A549 (cell line): ENCODE results near the gene NCOA5. TPM values are rescaled to one million over a fixed set of nuclear protein-coding genes. Genes with fewer than 3 reads are reported as not detected.
A peak's percentile ranks its signal among the peaks of the same experiment; 100 is the strongest.

Experiments used
- ATAC-seq, 2 experiments: fragments of 200-7000 bp in 1 of 2; fragments of >200 bp in 1 of 2; cut with Nextera tagmentation in 1 of 2; cut with Tn5 transposase in 1 of 2; 3 replicates each; pipeline versions ENCODE4 v1.8.0 to v1.9.1; 2018 to 2020; ENCODE audit warnings: mild to moderate bottlenecking in 1 of 2, moderate library complexity in 1 of 2
- CTCF ChIA-PET: fragments of 300-600 bp; sonication (Branson Sonifier 250); formaldehyde crosslinking; extraction: SDS; loops from one replicate; lab custom pipeline; 2021; ENCODE audit warnings: antibody characterized with exemption, inconsistent platforms; lab: Yijun Ruan, JAX
- POLR2A ChIA-PET: fragments of 350-600 bp; formaldehyde crosslinking; extraction: SDS; loops from one replicate; lab custom pipeline; 2021; ENCODE audit warnings: antibody characterized with exemption, inconsistent platforms; lab: Yijun Ruan, JAX
- DNase-seq, 2 experiments: peaks; one replicate each; pipeline versions ENCODE4 v3.0.0 to v3.0.0-alpha.2; 2011 to 2016; ENCODE audit warnings: low read depth in 1 of 2, low spot score in 1 of 2
- FAIRE-seq: peaks from 2 replicates; lab custom pipeline; 2011; peaks lifted over from hg19 to GRCh38; lab: Jason Lieb, UNC
- H3K27ac ChIP-seq, 2 experiments: fragments of >200 bp; sonication (Bioruptor Twin); formaldehyde crosslinking; 3 replicates each; pipeline ENCODE4 v1.5.1; 2016 to 2017
- H3K4me1 ChIP-seq: fragments of >200 bp; sonication (Bioruptor Twin); formaldehyde crosslinking; 3 replicates; pipeline ENCODE4 v1.6.1; 2016
- H3K4me2 ChIP-seq: fragments of >200 bp; sonication (Bioruptor Twin); formaldehyde crosslinking; 3 replicates; pipeline ENCODE4 v1.6.1; 2016
- H3K4me3 ChIP-seq: fragments of >200 bp; sonication (Bioruptor Twin); formaldehyde crosslinking; 3 replicates; pipeline ENCODE4 v1.5.1; 2016
- H3K9me3 ChIP-seq: fragments of >200 bp; sonication (Bioruptor Twin); formaldehyde crosslinking; 3 replicates; pipeline ENCODE4 v1.6.1; 2016
- ATOH8 ChIP-seq: fragments of 250-450 bp; sonication (Bioruptor Pico); IDR thresholded peaks from 2 replicates; pipeline ENCODE4 v1.5.0; 2020; ENCODE audit warnings: low read depth, mild to moderate bottlenecking, moderate library complexity
- CBX2 ChIP-seq: fragments of 200-600 bp; sonication (generic); IDR thresholded peaks from 2 replicates; pipeline ENCODE4 v1.6.1; 2016; ENCODE audit warnings: low read depth, mild to moderate bottlenecking, borderline replicate concordance
- CBX8 ChIP-seq: fragments of 200-600 bp; sonication (generic); IDR thresholded peaks from 2 replicates; pipeline ENCODE4 v1.6.1; 2016
- CEBPB ChIP-seq, 2 experiments: fragments of >200 bp in 1 of 2; sonication (Bioruptor Twin) in 1 of 2; formaldehyde crosslinking in 1 of 2; IDR thresholded peaks; 2 replicates each; pipeline ENCODE4 v1.6.1; 2012 to 2016
- CTCF ChIP-seq: fragments of >200 bp; sonication (Bioruptor Twin); formaldehyde crosslinking; IDR thresholded peaks from 3 replicates; pipeline ENCODE4 v1.5.1; 2016
- EHF ChIP-seq: fragments of 250-450 bp; sonication (Bioruptor Pico); IDR thresholded peaks from 2 replicates; pipeline ENCODE4 v1.5.0; 2020; ENCODE audit warnings: mild to moderate bottlenecking
- ESRRA ChIP-seq: fragments of 150-350 bp; IDR thresholded peaks from 2 replicates; pipeline ENCODE4 v1.6.1; 2014; ENCODE audit warnings: mild to moderate bottlenecking, low read length, borderline replicate concordance
- FOSB ChIP-seq: fragments of 250-450 bp; sonication (Bioruptor Pico); IDR thresholded peaks from 2 replicates; pipeline ENCODE4 v1.5.0; 2020; ENCODE audit warnings: mild to moderate bottlenecking, moderate library complexity
- HDAC2 ChIP-seq: fragments of 200-600 bp; sonication (generic); IDR thresholded peaks from 2 replicates; pipeline ENCODE4 v1.6.1; 2016
- HEYL ChIP-seq: fragments of 250-450 bp; sonication (Bioruptor Pico); IDR thresholded peaks from 2 replicates; pipeline ENCODE4 v1.8.0; 2021; ENCODE audit warnings: mild to moderate bottlenecking, moderate library complexity
- HOXA7 ChIP-seq: fragments of 250-450 bp; sonication (Bioruptor Pico); IDR thresholded peaks from 2 replicates; pipeline ENCODE4 v1.5.0; 2020; ENCODE audit warnings: mild to moderate bottlenecking, moderate library complexity
- PBX3 ChIP-seq: IDR thresholded peaks from 2 replicates; pipeline ENCODE4 v1.6.1; 2012
- PHF8 ChIP-seq: fragments of 200-600 bp; sonication (generic); IDR thresholded peaks from 2 replicates; pipeline ENCODE4 v1.6.1; 2016; ENCODE audit warnings: low read depth, mild to moderate bottlenecking, antibody characterized with exemption, moderate library complexity, borderline replicate concordance
- POLR2A ChIP-seq: IDR thresholded peaks from 2 replicates; pipeline ENCODE4 v1.6.1; 2012; ENCODE audit warnings: mild to moderate bottlenecking, low read length
- RCOR1 ChIP-seq: fragments of 150-350 bp; IDR thresholded peaks from 2 replicates; pipeline ENCODE4 v1.6.1; 2014; ENCODE audit warnings: antibody characterized with exemption, low read length, low read depth
- WGBS: methylation state at CpG from one replicate; pipeline ENCODE4 v1.1.6; 2017; ENCODE audit errors: missing lambda C conversion rate; 5-methylcytosine and 5-hydroxymethylcytosine counted together
- polyA plus RNA-seq, 4 experiments: library from polyadenylated mRNA; depleted of rRNA in 3 of 4; stranded (reverse); fragments of >200 nt; fragmentation: RNase III in 1 of 4; extraction: RNeasy Plus Mini Kit Qiagen cat#74134 plus additional on column Dnase treatment in 1 of 4; gene quantifications; 2 replicates in 3 of 4; 3 replicates in 1 of 4; pipeline ENCODE4 v1.2.3, GENCODE V29; 2011 to 2017

The NCOA5 gene
- polyA plus RNA-seq, 2 of the 4 experiments (the other 2 are of a cell fraction), result 27.2 to 28.0 TPM

- no peak overlapping the region for H3K27ac ChIP-seq
- TF ChIP-seq HDAC2 (peak; percentile 43; the same call in 1 of the 2 replicates), PHF8 (no peak)
- ChIA-PET POLR2A (no interaction called here), CTCF (interaction anchor here (0.9 to 2.1 kb wide), 6 partner anchors 10 to 97 kb away, joined by 3 to 6 read pairs (median 3); no protein-coding TSS in a partner anchor)
- no peak for FAIRE-seq
- no peaks in the 10 kb centered on the region for H3K9me3 ChIP-seq
- peak in 1 of 2 experiments; percentile 61; a peak in 4 of 6 replicates for ATAC-seq
- peak overlapping the region; percentile 69 for H3K4me2 ChIP-seq
- no peaks in the 10 kb centered on the region for H3K4me1 ChIP-seq
- WGBS, result 7% methylated on average over 5 of the region's 55 CpGs
- no peak for DNase-seq
- peak overlapping the region; percentile 35 for H3K4me3 ChIP-seq
These were observed 58.0 kb downstream of the NCOA5 start for GRCh38 chr20:46031701-46032254.

- ChIA-PET CTCF (interaction anchor here (0.9 to 2.1 kb wide), 4 partner anchors 9 to 17 kb away, joined by 3 to 6 read pairs (median 4); no protein-coding TSS in a partner anchor), POLR2A (no interaction called here)
- no peak overlapping the region for H3K27ac ChIP-seq
- 17% methylated on average over 11 of the region's 11 CpGs for WGBS
- H3K4me2 ChIP-seq, result peak overlapping the region; percentile 69
- TF ChIP-seq HOXA7 (CRISPR knock-in tag), result no peak
- TF ChIP-seq ESRRA, result no peak
- TF ChIP-seq RCOR1, result no peak
- TF ChIP-seq, all 56 proteins: peak for 0
- FAIRE-seq (no peak), ATAC-seq (peak in 1 of 2 experiments; percentile 8; a peak in 3 of 6 replicates), DNase-seq (no peak)
- Histone ChIP-seq H3K4me1 (no peaks in the 10 kb centered on the region), H3K9me3 (no peaks in the 10 kb centered on the region), H3K4me3 (no peak overlapping the region)
These were observed 58.7 kb downstream of the NCOA5 start for GRCh38 chr20:46031014-46031569.

- DNase-seq, result no peak
- POLR2A ChIA-PET, result no interaction called here
- H3K4me1 ChIP-seq, result no peaks in the 10 kb centered on the region
- H3K9me3 ChIP-seq, result no peaks in the 10 kb centered on the region
- WGBS, result 64% methylated on average over 15 of the region's 49 CpGs
- CTCF ChIA-PET, result interaction anchor here (0.9 to 1.4 kb wide), 4 partner anchors 17 to 40 kb away, joined by 3 to 10 read pairs (median 3); no protein-coding TSS in a partner anchor
- no peak overlapping the region for H3K4me2 ChIP-seq
- H3K4me3 ChIP-seq, result no peak overlapping the region
- H3K27ac ChIP-seq, result no peak overlapping the region
- no peak for ATAC-seq
- no peak for FAIRE-seq
- no peak for TF ChIP-seq POLR2A
These were observed 59.3 kb downstream of the NCOA5 start for GRCh38 chr20:46030284-46031013.

- ChIA-PET CTCF (interaction anchor here (0.7 to 2.1 kb wide), 7 partner anchors 13 to 319 kb away, joined by 3 to 10 read pairs (median 4); no protein-coding TSS in a partner anchor), POLR2A (no interaction called here)
These were observed 60.9 kb downstream of the NCOA5 start, which contains the start of gene SLC12A5 for GRCh38 chr20:46028772-46029371. Gene SLC12A5 (plus strand): TSS chr20:46029215. CDS start chr20:46029345, 130 bp downstream.

More at GRCh38 chr20:46028772-46029371, 60.9 kb downstream of the NCOA5 start, which contains the start of gene SLC12A5:
- FAIRE-seq, result no peak
- TF ChIP-seq CEBPB (IDR thresholded peaks at IDR 0.05) (no peak), HOXA7 (CRISPR knock-in tag) (no peak), CTCF (no peak), HEYL (CRISPR knock-in tag) (no peak), EHF (CRISPR knock-in tag) (no peak), ATOH8 (CRISPR knock-in tag) (no peak), HDAC2 (no peak), FOSB (CRISPR knock-in tag) (no peak), CBX2 (no peak), PBX3 (no peak), CBX8 (no peak)
- no peak for ATAC-seq
- Histone ChIP-seq H3K4me1 (no peaks in the 10 kb centered on the region), H3K4me3 (no peak within 1 kb of the TSS), H3K4me2 (no peak within 1 kb of the TSS), H3K27ac (no peak within 1 kb of the TSS), H3K9me3 (no peaks in the 10 kb centered on the region)
- no peak for DNase-seq
- 61% methylated on average over 51 of the region's 56 CpGs for WGBS
